Measurements from ENCODE around the gene RRP8. TPM values are rescaled to one million over a fixed set of nuclear protein-coding genes. Genes with fewer than 3 reads are reported as not detected.

The RRP8 gene
- total and polyA plus RNA-seq, 9 of the 15 experiments (the other 6 are each of a cell fraction or from before 2014, with no cell fraction given), result 5.7 to 47.3 (median 32.6) TPM

DNA sequence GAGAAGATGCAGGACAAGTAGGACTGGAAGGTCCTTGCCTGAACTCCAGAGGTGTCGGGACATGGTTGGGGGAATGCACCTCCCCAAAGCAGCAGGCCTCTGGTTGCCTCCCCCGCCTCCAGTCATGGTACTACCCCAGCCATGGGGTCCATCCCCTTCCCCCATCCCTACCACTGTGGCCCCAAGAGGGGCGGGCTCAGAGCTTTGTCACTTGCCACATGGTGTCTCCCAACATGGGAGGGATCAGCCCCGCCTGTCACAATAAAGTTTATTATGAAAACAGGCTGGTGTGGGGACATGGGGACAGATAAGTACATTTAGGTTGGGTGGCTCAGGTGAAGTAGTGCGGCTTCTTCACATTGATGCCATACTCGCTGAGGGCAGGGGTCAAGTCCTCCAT is 7.2 kb upstream of the RRP8 start (continued):
- TF ChIP-seq, protein P1, sequence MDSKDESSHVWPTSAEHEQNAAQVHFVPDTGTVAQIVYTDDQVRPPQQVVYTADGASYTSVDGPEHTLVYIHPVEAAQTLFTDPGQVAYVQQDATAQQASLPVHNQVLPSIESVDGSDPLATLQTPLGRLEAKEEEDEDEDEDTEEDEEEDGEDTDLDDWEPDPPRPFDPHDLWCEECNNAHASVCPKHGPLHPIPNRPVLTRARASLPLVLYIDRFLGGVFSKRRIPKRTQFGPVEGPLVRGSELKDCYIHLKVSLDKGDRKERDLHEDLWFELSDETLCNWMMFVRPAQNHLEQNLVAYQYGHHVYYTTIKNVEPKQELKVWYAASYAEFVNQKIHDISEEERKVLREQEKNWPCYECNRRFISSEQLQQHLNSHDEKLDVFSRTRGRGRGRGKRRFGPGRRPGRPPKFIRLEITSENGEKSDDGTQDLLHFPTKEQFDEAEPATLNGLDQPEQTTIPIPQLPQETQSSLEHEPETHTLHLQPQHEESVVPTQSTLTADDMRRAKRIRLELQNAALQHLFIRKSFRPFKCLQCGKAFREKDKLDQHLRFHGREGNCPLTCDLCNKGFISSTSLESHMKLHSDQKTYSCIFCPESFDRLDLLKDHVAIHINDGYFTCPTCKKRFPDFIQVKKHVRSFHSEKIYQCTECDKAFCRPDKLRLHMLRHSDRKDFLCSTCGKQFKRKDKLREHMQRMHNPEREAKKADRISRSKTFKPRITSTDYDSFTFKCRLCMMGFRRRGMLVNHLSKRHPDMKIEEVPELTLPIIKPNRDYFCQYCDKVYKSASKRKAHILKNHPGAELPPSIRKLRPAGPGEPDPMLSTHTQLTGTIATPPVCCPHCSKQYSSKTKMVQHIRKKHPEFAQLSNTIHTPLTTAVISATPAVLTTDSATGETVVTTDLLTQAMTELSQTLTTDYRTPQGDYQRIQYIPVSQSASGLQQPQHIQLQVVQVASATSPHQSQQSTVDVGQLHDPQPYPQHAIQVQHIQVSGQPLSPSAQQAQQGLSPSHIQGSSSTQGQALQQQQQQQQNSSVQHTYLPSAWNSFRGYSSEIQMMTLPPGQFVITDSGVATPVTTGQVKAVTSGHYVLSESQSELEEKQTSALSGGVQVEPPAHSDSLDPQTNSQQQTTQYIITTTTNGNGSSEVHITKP (IDR thresholded peaks at IDR 0.05; ENCODE audit: partially characterized antibody), result peak; percentile 61
- TF ChIP-seq PHTF2 (CRISPR knock-in tag; IDR thresholded peaks at IDR 0.05), result no peak
- TF ChIP-seq CHD1 (IDR thresholded peaks at IDR 0.05; ENCODE audit: low read length), result no peak
- TF ChIP-seq, protein P2, sequence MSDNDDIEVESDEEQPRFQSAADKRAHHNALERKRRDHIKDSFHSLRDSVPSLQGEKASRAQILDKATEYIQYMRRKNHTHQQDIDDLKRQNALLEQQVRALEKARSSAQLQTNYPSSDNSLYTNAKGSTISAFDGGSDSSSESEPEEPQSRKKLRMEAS (CRISPR knock-in tag; IDR thresholded peaks at IDR 0.05), result peak; percentile 34; the same call in 1 of the 2 replicates
- TF ChIP-seq, protein P3, sequence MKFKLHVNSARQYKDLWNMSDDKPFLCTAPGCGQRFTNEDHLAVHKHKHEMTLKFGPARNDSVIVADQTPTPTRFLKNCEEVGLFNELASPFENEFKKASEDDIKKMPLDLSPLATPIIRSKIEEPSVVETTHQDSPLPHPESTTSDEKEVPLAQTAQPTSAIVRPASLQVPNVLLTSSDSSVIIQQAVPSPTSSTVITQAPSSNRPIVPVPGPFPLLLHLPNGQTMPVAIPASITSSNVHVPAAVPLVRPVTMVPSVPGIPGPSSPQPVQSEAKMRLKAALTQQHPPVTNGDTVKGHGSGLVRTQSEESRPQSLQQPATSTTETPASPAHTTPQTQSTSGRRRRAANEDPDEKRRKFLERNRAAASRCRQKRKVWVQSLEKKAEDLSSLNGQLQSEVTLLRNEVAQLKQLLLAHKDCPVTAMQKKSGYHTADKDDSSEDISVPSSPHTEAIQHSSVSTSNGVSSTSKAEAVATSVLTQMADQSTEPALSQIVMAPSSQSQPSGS (CRISPR knock-in tag; IDR thresholded peaks at IDR 0.05), result no peak

Measured in K562 (cell line).